Measurements from ENCODE around the gene GRIP2. TPM values are rescaled to one million over a fixed set of nuclear protein-coding genes. Genes with fewer than 3 reads are reported as not detected.

The GRIP2 gene
- polyA plus RNA-seq, 1 donor from 2014 or later, result 8.6 TPM

DNA sequence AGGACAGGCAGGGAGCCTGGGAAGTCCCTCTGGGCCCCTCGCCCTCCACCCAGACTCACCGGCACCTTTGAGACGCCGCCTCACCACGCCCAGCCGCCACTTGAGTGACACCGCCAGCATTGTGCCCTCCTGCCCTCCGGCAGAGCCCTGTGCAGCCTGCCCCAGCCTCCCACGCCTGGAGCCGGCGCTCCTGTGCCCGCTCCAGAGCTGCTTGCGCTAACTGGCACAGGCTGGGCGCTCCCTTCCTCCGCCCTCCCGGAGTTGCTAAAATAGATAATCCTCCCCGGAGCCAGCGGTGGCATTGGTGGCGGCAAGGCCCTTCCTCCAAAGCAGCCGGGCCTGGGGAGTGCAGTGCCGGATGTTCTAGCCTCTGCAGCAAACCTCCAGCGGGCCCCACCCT, 15.7 kb upstream of the GRIP2 start:
- H3K27me3 ChIP-seq (ENCODE audit: insufficient read depth, low read depth, low read length), result no peaks in the 10 kb centered on the region
- no peak overlapping the region for H3K4me2 ChIP-seq (ENCODE audit: low read length)
- H3K4me3 ChIP-seq (ENCODE audit: low read length), result no peak overlapping the region
- no peaks in the 10 kb centered on the region for H3K36me3 ChIP-seq (ENCODE audit: insufficient read depth, low read length)
- no peaks in the 10 kb centered on the region for H3F3A ChIP-seq (ENCODE audit: insufficient read depth, low read length, poor library complexity, severe bottlenecking)
- H3K9me2 ChIP-seq (ENCODE audit: insufficient read depth, low read length), result no peaks in the 10 kb centered on the region
- TF ChIP-seq CTCF (IDR thresholded peaks at IDR 0.05; ENCODE audit: poor library complexity, severe bottlenecking) (no peak), EZH2 (IDR thresholded peaks at IDR 0.05; ENCODE audit: borderline replicate concordance, insufficient read depth, low read length, poor library complexity, severe bottlenecking) (no peak), MXI1 (conservative IDR thresholded peaks at IDR 0.05; ENCODE audit: poor library complexity, severe bottlenecking) (no peak), TAF1 (IDR thresholded peaks at IDR 0.05; ENCODE audit: low read depth) (no peak), SMC3 (conservative IDR thresholded peaks at IDR 0.05; ENCODE audit: poor library complexity) (no peak), POLR2AphosphoS5 (IDR thresholded peaks at IDR 0.05) (no peak), RAD21 (conservative IDR thresholded peaks at IDR 0.05) (no peak), EP300 (conservative IDR thresholded peaks at IDR 0.05; ENCODE audit: poor library complexity, severe bottlenecking) (no peak)
- TF ChIP-seq, protein P1, sequence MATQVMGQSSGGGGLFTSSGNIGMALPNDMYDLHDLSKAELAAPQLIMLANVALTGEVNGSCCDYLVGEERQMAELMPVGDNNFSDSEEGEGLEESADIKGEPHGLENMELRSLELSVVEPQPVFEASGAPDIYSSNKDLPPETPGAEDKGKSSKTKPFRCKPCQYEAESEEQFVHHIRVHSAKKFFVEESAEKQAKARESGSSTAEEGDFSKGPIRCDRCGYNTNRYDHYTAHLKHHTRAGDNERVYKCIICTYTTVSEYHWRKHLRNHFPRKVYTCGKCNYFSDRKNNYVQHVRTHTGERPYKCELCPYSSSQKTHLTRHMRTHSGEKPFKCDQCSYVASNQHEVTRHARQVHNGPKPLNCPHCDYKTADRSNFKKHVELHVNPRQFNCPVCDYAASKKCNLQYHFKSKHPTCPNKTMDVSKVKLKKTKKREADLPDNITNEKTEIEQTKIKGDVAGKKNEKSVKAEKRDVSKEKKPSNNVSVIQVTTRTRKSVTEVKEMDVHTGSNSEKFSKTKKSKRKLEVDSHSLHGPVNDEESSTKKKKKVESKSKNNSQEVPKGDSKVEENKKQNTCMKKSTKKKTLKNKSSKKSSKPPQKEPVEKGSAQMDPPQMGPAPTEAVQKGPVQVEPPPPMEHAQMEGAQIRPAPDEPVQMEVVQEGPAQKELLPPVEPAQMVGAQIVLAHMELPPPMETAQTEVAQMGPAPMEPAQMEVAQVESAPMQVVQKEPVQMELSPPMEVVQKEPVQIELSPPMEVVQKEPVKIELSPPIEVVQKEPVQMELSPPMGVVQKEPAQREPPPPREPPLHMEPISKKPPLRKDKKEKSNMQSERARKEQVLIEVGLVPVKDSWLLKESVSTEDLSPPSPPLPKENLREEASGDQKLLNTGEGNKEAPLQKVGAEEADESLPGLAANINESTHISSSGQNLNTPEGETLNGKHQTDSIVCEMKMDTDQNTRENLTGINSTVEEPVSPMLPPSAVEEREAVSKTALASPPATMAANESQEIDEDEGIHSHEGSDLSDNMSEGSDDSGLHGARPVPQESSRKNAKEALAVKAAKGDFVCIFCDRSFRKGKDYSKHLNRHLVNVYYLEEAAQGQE (IDR thresholded peaks at IDR 0.05; ENCODE audit: borderline replicate concordance), result no peak
- H4K20me1 ChIP-seq (ENCODE audit: insufficient read depth), result no peaks in the 10 kb centered on the region
- H3K9ac ChIP-seq (ENCODE audit: low read length), result no peak overlapping the region
- no peaks in the 10 kb centered on the region for H3K79me2 ChIP-seq (replicated peaks; ENCODE audit: insufficient read depth, low read length)
- no peak overlapping the region for H2AFZ ChIP-seq (ENCODE audit: low read depth, low read length)
- no peak overlapping the region for H3K27ac ChIP-seq (ENCODE audit: low read length)
- H3K9me3 ChIP-seq (ENCODE audit: low read length), result no peaks in the 10 kb centered on the region

GRCh38 chr3:14554715-14555114, 14.6 kb upstream of the GRIP2 start:
- no peak overlapping the region for H2AFZ ChIP-seq (ENCODE audit: low read depth, low read length)
- H3K9ac ChIP-seq (ENCODE audit: low read length), result no peak overlapping the region
- TF ChIP-seq, protein P1 (IDR thresholded peaks at IDR 0.05; ENCODE audit: borderline replicate concordance), result no peak
- no peak for TF ChIP-seq SMC3 (conservative IDR thresholded peaks at IDR 0.05; ENCODE audit: poor library complexity)
- TF ChIP-seq POLR2AphosphoS5 (IDR thresholded peaks at IDR 0.05), result no peak
- no peak for TF ChIP-seq MXI1 (conservative IDR thresholded peaks at IDR 0.05; ENCODE audit: poor library complexity, severe bottlenecking)
- no peak for TF ChIP-seq RAD21 (conservative IDR thresholded peaks at IDR 0.05)
- no peak for TF ChIP-seq CTCF (IDR thresholded peaks at IDR 0.05; ENCODE audit: poor library complexity, severe bottlenecking)
- TF ChIP-seq TAF1 (IDR thresholded peaks at IDR 0.05; ENCODE audit: low read depth), result no peak
- no peak for TF ChIP-seq EZH2 (IDR thresholded peaks at IDR 0.05; ENCODE audit: borderline replicate concordance, insufficient read depth, low read length, poor library complexity, severe bottlenecking)
- no peak for TF ChIP-seq EP300 (conservative IDR thresholded peaks at IDR 0.05; ENCODE audit: poor library complexity, severe bottlenecking)
- H3K27me3 ChIP-seq (ENCODE audit: insufficient read depth, low read depth, low read length), result no peaks in the 10 kb centered on the region
- no peaks in the 10 kb centered on the region for H3K9me2 ChIP-seq (ENCODE audit: insufficient read depth, low read length)
- no peak overlapping the region for H3K27ac ChIP-seq (ENCODE audit: low read length)
- H3K9me3 ChIP-seq (ENCODE audit: low read length), result no peaks in the 10 kb centered on the region
- no peak overlapping the region for H3K4me2 ChIP-seq (ENCODE audit: low read length)
- H3K79me2 ChIP-seq (replicated peaks; ENCODE audit: insufficient read depth, low read length), result no peaks in the 10 kb centered on the region
- H4K20me1 ChIP-seq (ENCODE audit: insufficient read depth), result no peaks in the 10 kb centered on the region
- H3K4me3 ChIP-seq (ENCODE audit: low read length), result no peak overlapping the region
- H3F3A ChIP-seq (ENCODE audit: insufficient read depth, low read length, poor library complexity, severe bottlenecking), result no peaks in the 10 kb centered on the region
- H3K36me3 ChIP-seq (ENCODE audit: insufficient read depth, low read length), result no peaks in the 10 kb centered on the region
